ENCODE results near the gene VWF. TPM values are rescaled to one million over a fixed set of nuclear protein-coding genes. Genes with fewer than 3 reads are reported as not detected.

Gene VWF
- total and polyA plus RNA-seq, 2 donors (not counting 3 experiments of a cell fraction or from before 2014, with no cell fraction given) = 1,041 to 2,328 TPM

GRCh38 chr12:5969156-5969973, 155.1 kb downstream of the VWF start:
- Histone ChIP-seq H3K4me1 (ENCODE audit: control insufficient read depth, extremely low read depth, insufficient read depth, low read length) (peaks cover 4% of the 10 kb centered on the region), H3K27me3 (ENCODE audit: control insufficient read depth in 2 of 2, insufficient read depth in 2 of 2, low read length in 2 of 2) (no peaks in the 10 kb centered on the region), H3K36me3 (ENCODE audit: control insufficient read depth in 2 of 2, extremely low read depth in 1 of 2, insufficient read depth in 2 of 2, low read length in 2 of 2) (peaks cover 57 to 89% of the 10 kb centered on the region in 2 experiments), H3K4me2 (ENCODE audit: insufficient read depth, low read length) (no peak overlapping the region), H4K20me1 (replicated peaks; ENCODE audit: control insufficient read depth, extremely low read depth, insufficient read depth, low read length) (peaks cover 12% of the 10 kb centered on the region), H3K9ac (replicated peaks; ENCODE audit: extremely low read depth, insufficient read depth, low read length) (no peak overlapping the region), H2AFZ (ENCODE audit: low read depth, low read length) (no peak overlapping the region), H3K4me3 (replicated peaks in 1 of 3; ENCODE audit: insufficient read depth in 1 of 3, low read depth in 1 of 3, low read length in 3 of 3) (no peak overlapping the region), H3K9me3 (replicated peaks; ENCODE audit: control insufficient read depth, insufficient read depth, low read length) (no peaks in the 10 kb centered on the region), H3K79me2 (ENCODE audit: control insufficient read depth, insufficient read depth, low read length) (peaks cover 7% of the 10 kb centered on the region), H3K9me1 (replicated peaks; ENCODE audit: control insufficient read depth, extremely low read depth, insufficient read depth, low read length) (no peaks in the 10 kb centered on the region), H3K27ac (ENCODE audit: insufficient read depth, low read depth, low read length) (no peak overlapping the region)
- POLR2A ChIA-PET = no interaction called here
- intact Hi-C loops (cut with micrococcal nuclease) = no loop called here
- no peak for TF ChIP-seq FOS (IDR thresholded peaks at IDR 0.05; ENCODE audit: borderline replicate concordance, insufficient read depth, low read length)
- TF ChIP-seq GATA2 (IDR thresholded peaks at IDR 0.05; ENCODE audit: insufficient read depth, insufficient read length, low read depth, low read length) = no peak
- TF ChIP-seq MYC (IDR thresholded peaks at IDR 0.05; ENCODE audit: low read depth, low read length) = no peak
- TF ChIP-seq CTCF (IDR thresholded peaks at IDR 0.05; ENCODE audit: extremely low read depth in 1 of 2, insufficient read depth in 1 of 2, low read depth in 1 of 2, low read length in 2 of 2) = no peak
- no peak for FAIRE-seq
- no TSS peak for BruUV-seq (replicated peaks)
- dilution Hi-C loops (cut with MboI; ENCODE audit: extremely low pct_ligation_motif_present, low sequenced_read_pairs) = no loop called here
- DNase-seq (ENCODE audit: low read depth, low spot score) = no peak
- CTCF ChIA-PET = interaction anchor here (0.7 kb wide), 1 partner anchor 13 kb away, joined by 4 read pairs; no protein-coding TSS in a partner anchor

Data from endothelial cell of umbilical vein (primary cell).